ENCODE results near the gene SLC29A3.

SLC29A3 gene

GRCh38 chr10:71297343-71297742, 21.7 kb upstream of the SLC29A3 start:
- Histone ChIP-seq H3K4me3 (ENCODE audit: low read depth in 1 of 2, low read length in 1 of 2) (no peak overlapping the region), H3K36me3 (no peaks in the 10 kb centered on the region), H3K27me3 (no peaks in the 10 kb centered on the region), H3K9me3 (no peaks in the 10 kb centered on the region), H3K27ac (no peak overlapping the region), H3K4me1 (ENCODE audit: control insufficient read depth in 1 of 2, insufficient read depth in 1 of 2, low read depth in 1 of 2, low read length in 1 of 2) (no peaks in the 10 kb centered on the region)
- no peak for TF ChIP-seq CTCF (IDR thresholded peaks at IDR 0.05)

GRCh38 chr10:71299071-71299785, 19.8 kb upstream of the SLC29A3 start:
- Histone ChIP-seq H3K9me3 (no peaks in the 10 kb centered on the region), H3K27me3 (no peaks in the 10 kb centered on the region)
- TF ChIP-seq CTCF (IDR thresholded peaks at IDR 0.05) = no peak

GRCh38 chr10:71300555-71301370, 18.3 kb upstream of the SLC29A3 start:
- no peaks in the 10 kb centered on the region for H3K27me3 ChIP-seq
- H3K4me3 ChIP-seq (ENCODE audit: low read depth in 1 of 2, low read length in 1 of 2) = no peak overlapping the region
- no peaks in the 10 kb centered on the region for H3K9me3 ChIP-seq
- H3K27ac ChIP-seq = no peak overlapping the region
- no peak for TF ChIP-seq CTCF (IDR thresholded peaks at IDR 0.05)
- H3K36me3 ChIP-seq = no peaks in the 10 kb centered on the region
- no peaks in the 10 kb centered on the region for H3K4me1 ChIP-seq (ENCODE audit: control insufficient read depth in 1 of 2, insufficient read depth in 1 of 2, low read depth in 1 of 2, low read length in 1 of 2)

More at GRCh38 chr10:71299071-71299785, 19.8 kb upstream of the SLC29A3 start:
- H3K27ac ChIP-seq = no peak overlapping the region
- no peaks in the 10 kb centered on the region for H3K36me3 ChIP-seq
- no peaks in the 10 kb centered on the region for H3K4me1 ChIP-seq (ENCODE audit: control insufficient read depth in 1 of 2, insufficient read depth in 1 of 2, low read depth in 1 of 2, low read length in 1 of 2)
- H3K4me3 ChIP-seq (ENCODE audit: low read depth in 1 of 2, low read length in 1 of 2) = no peak overlapping the region

GRCh38 chr10:71301371-71301916, 17.6 kb upstream of the SLC29A3 start:
- no peak for TF ChIP-seq CTCF (IDR thresholded peaks at IDR 0.05)
- no peaks in the 10 kb centered on the region for H3K27me3 ChIP-seq
- no peaks in the 10 kb centered on the region for H3K4me1 ChIP-seq (ENCODE audit: control insufficient read depth in 1 of 2, insufficient read depth in 1 of 2, low read depth in 1 of 2, low read length in 1 of 2)
- H3K4me3 ChIP-seq (ENCODE audit: low read depth in 1 of 2, low read length in 1 of 2) = no peak overlapping the region
- H3K27ac ChIP-seq = no peak overlapping the region
- no peaks in the 10 kb centered on the region for H3K36me3 ChIP-seq
- H3K9me3 ChIP-seq = no peaks in the 10 kb centered on the region

GRCh38 chr10:71302451-71302850, 16.6 kb upstream of the SLC29A3 start:
- H3K27ac ChIP-seq = no peak overlapping the region
- no peaks in the 10 kb centered on the region for H3K9me3 ChIP-seq
- H3K27me3 ChIP-seq = no peaks in the 10 kb centered on the region
- no peaks in the 10 kb centered on the region for H3K36me3 ChIP-seq
- no peaks in the 10 kb centered on the region for H3K4me1 ChIP-seq (ENCODE audit: control insufficient read depth in 1 of 2, insufficient read depth in 1 of 2, low read depth in 1 of 2, low read length in 1 of 2)
- H3K4me3 ChIP-seq (ENCODE audit: low read depth in 1 of 2, low read length in 1 of 2) = no peak overlapping the region
- no peak for TF ChIP-seq CTCF (IDR thresholded peaks at IDR 0.05)

All from neutrophil (primary cell).